B cell (primary cell): ENCODE measurements around the gene SCMH1. TPM values are rescaled to one million over a fixed set of nuclear protein-coding genes. Genes with fewer than 3 reads are reported as not detected.
A peak's percentile ranks its signal among the peaks of the same experiment; 100 is the strongest.

Experiments
- ATAC-seq: fragments of 200-7000 bp; cut with Tn5 transposase; one replicate; pipeline ENCODE4 v1.10.0; 2021; ENCODE audit warnings: low read depth, mild to moderate bottlenecking, moderate number of reproducible peaks, moderate library complexity
- CTCF ChIA-PET: fragments of 350-600 bp; sonication (Branson Sonifier 250); formaldehyde crosslinking; loops from one replicate; lab custom pipeline; 2021; ENCODE audit warnings: antibody characterized with exemption, inconsistent platforms; lab: Charles Lee
- POLR2A ChIA-PET: fragments of 350-600 bp; sonication (Branson Sonifier 250); formaldehyde crosslinking; loops from one replicate; lab custom pipeline; 2021; ENCODE audit warnings: antibody characterized with exemption; lab: Charles Lee
- DNase-seq: peaks from one replicate; pipeline ENCODE4 v3.0.0; 2013
- H2AFZ ChIP-seq: 2 replicates; pipeline ENCODE4 v1.6.1; 2012; ENCODE audit warnings: mild to moderate bottlenecking, low read depth, low read length; ENCODE audit not compliant: insufficient read depth, poor library complexity, severe bottlenecking
- H3K27ac ChIP-seq, 2 donors: 1 replicate in 1 of 2; 2 replicates in 1 of 2; pipeline ENCODE4 v1.5.1; 2012 to 2013; ENCODE audit warnings: low read length in 2 of 2, mild to moderate bottlenecking in 2 of 2, moderate library complexity in 1 of 2
- H3K27me3 ChIP-seq, 4 experiments: fragments of 200-600 bp in 1 of 4; sonication (generic) in 1 of 4; replicated peaks in 1 of 4; 1 replicate in 2 of 4; 2 replicates in 2 of 4; pipeline versions ENCODE4 v1.6.1 to v1.7.0; 2013 to 2016; ENCODE audit warnings: low read length in 3 of 4, mild to moderate bottlenecking in 2 of 4, mixed read lengths in 1 of 4, moderate library complexity in 1 of 4; ENCODE audit not compliant: insufficient read depth in 4 of 4, control insufficient read depth in 3 of 4; ENCODE audit errors: control extremely low read depth in 1 of 4
- H3K36me3 ChIP-seq, 2 experiments: replicated peaks in 1 of 2; 1 replicate in 1 of 2; 2 replicates in 1 of 2; pipeline versions ENCODE4 v1.6.1 to v1.7.1; 2013; ENCODE audit warnings: low read length in 1 of 2; ENCODE audit not compliant: insufficient read depth in 2 of 2, control insufficient read depth in 1 of 2; ENCODE audit errors: control extremely low read depth in 1 of 2, extremely low read depth in 1 of 2
- H3K4me1 ChIP-seq, 2 donors: fragments of 200-600 bp in 1 of 2; sonication (generic) in 1 of 2; 1 replicate in 1 of 2; 2 replicates in 1 of 2; pipeline versions ENCODE4 v1.5.1 to v1.6.1; 2013 to 2017; ENCODE audit warnings: low read length in 2 of 2; ENCODE audit not compliant: control insufficient read depth in 2 of 2, insufficient read depth in 2 of 2
- H3K4me2 ChIP-seq: replicated peaks from 2 replicates; pipeline ENCODE3; 2012; ENCODE audit warnings: mild to moderate bottlenecking, low read depth, low read length; ENCODE audit not compliant: poor library complexity, severe bottlenecking
- H3K4me3 ChIP-seq, 5 experiments: fragments of 200-600 bp in 1 of 5; sonication (generic) in 1 of 5; 1 replicate in 3 of 5; 2 replicates in 2 of 5; pipeline versions ENCODE4 v1.5.1 to v1.7.0; 2011 to 2016; ENCODE audit warnings: low read length in 4 of 5, mild to moderate bottlenecking in 4 of 5, low read depth in 2 of 5, control low read depth in 1 of 5, moderate library complexity in 1 of 5; ENCODE audit not compliant: insufficient read depth in 1 of 5; ENCODE audit errors: control extremely low read depth in 1 of 5, extremely low read depth in 1 of 5
- H3K79me2 ChIP-seq: fragments of 200-600 bp; sonication (generic); one replicate; pipeline ENCODE4 v1.6.0; 2016; ENCODE audit warnings: low read length; ENCODE audit not compliant: control insufficient read depth, insufficient read depth
- H3K9ac ChIP-seq: fragments of 200-600 bp; sonication (generic); 2 replicates; pipeline ENCODE4 v1.6.1; 2017; ENCODE audit warnings: mild to moderate bottlenecking, low read length, moderate library complexity
- H3K9me3 ChIP-seq, 3 donors: one replicate each; pipeline versions ENCODE4 v1.6.1 to v1.7.1; 2013; ENCODE audit warnings: low read length in 2 of 3; ENCODE audit not compliant: control insufficient read depth in 2 of 3, insufficient read depth in 1 of 3; ENCODE audit errors: control extremely low read depth in 1 of 3
- H4K20me1 ChIP-seq: 2 replicates; pipeline ENCODE4 v1.6.0; 2012; ENCODE audit warnings: mild to moderate bottlenecking, low read length; ENCODE audit not compliant: insufficient read depth, control insufficient read depth, poor library complexity, severe bottlenecking
- H3K27ac Mint-ChIP-seq: one replicate; pipeline ENCODE4 v1.8.0; 2021; ENCODE audit warnings: mixed read lengths
- H3K27me3 Mint-ChIP-seq: one replicate; pipeline ENCODE4 v1.8.0; 2021; ENCODE audit warnings: mixed read lengths
- H3K4me1 Mint-ChIP-seq: one replicate; pipeline ENCODE4 v1.8.0; 2021; ENCODE audit warnings: mixed read lengths
- H3K4me3 Mint-ChIP-seq: one replicate; pipeline ENCODE4 v1.8.0; 2021; ENCODE audit warnings: mixed read lengths
- H3K9me3 Mint-ChIP-seq: one replicate; pipeline ENCODE4 v1.8.0; 2022; ENCODE audit warnings: mixed read lengths; ENCODE audit not compliant: insufficient read depth
- EZH2 ChIP-seq: IDR thresholded peaks from 2 replicates; pipeline ENCODE4 v1.6.1; 2012; ENCODE audit warnings: borderline replicate concordance, low read depth, mild to moderate bottlenecking, moderate library complexity, low read length; ENCODE audit not compliant: insufficient read depth, poor library complexity, severe bottlenecking
- WGBS: methylation state at CpG from one replicate; pipeline ENCODE4 v1.1.5; 2013; ENCODE audit warnings: missing lambda C conversion rate; ENCODE audit not compliant: insufficient coverage; 5-methylcytosine and 5-hydroxymethylcytosine counted together
- intact Hi-C: fragments of 100-400 bp; cut with micrococcal nuclease; formaldehyde crosslinking; loops from one replicate; pipeline ENCODE4 v1.10.0; 2022
- polyA plus RNA-seq: library from polyadenylated mRNA; depleted of rRNA; stranded (reverse); fragments of >200 nt; gene quantifications from 2 replicates; pipeline ENCODE4 v1.2.3, GENCODE V29; 2012
- total RNA-seq, 2 donors: library from RNA; stranded (reverse); fragments of 120-200 nt in 1 of 2; gene quantifications; 1 replicate in 1 of 2; 2 replicates in 1 of 2; pipeline versions ENCODE4 v1.2.3 to v1.2.4, GENCODE V29; 2013 to 2022
- TF ChIP-seq, protein P1 (sequence below): fragments of 200-600 bp; IDR thresholded peaks from one replicate; pipeline ENCODE4 v1.8.0; 2022; ENCODE audit warnings: antibody characterized with exemption, mild to moderate bottlenecking

SCMH1 gene
- total and polyA plus RNA-seq, 2 donors (not counting 1 experiment from before 2014, with no cell fraction given) = 29.4 to 33.3 TPM

DNA sequence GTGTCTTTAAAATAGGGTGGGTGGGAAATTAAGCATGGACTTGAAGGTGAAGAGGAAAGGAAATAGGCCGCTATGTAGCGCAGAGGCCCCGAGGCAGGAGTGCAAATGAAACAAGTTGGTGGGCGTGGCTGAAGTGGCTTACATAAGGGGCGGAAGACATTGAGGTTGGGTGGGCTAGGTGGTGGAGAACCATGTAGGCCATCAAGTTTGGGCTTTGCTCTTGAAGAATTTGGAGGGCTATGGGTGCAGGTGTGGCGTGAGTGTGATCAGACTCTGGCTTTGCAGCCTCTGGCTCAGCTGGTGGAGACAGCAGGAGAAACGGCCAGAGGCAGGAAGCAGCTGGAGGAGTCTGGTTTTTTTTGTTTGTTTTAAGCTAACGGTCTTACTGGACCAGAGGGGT, 227.2 kb downstream of the SCMH1 start:
- CTCF ChIA-PET = interaction anchor here (1.3 kb wide), 1 partner anchor 11 kb away, joined by 5 read pairs; no protein-coding TSS in a partner anchor
- Histone ChIP-seq H4K20me1 (no peaks in the 10 kb centered on the region), H3K9me3 (peaks cover 0 to 4% (median 0%) of the 10 kb centered on the region in 3 donors), H3K4me1 (peaks cover 6 to 15% of the 10 kb centered on the region in 2 donors), H3K36me3 (peaks cover 0 to 32% of the 10 kb centered on the region in 2 experiments), H3K4me2 (peak overlapping the region; percentile 41), H3K4me3 (no peak overlapping the region), H3K79me2 (no peaks in the 10 kb centered on the region), H2AFZ (peak overlapping the region; percentile 30), H3K9ac (no peak overlapping the region), H3K27me3 (no peaks in the 10 kb centered on the region), H3K27ac (no peak overlapping the region)
- no peak for TF ChIP-seq EZH2
- TF ChIP-seq, protein P1, sequence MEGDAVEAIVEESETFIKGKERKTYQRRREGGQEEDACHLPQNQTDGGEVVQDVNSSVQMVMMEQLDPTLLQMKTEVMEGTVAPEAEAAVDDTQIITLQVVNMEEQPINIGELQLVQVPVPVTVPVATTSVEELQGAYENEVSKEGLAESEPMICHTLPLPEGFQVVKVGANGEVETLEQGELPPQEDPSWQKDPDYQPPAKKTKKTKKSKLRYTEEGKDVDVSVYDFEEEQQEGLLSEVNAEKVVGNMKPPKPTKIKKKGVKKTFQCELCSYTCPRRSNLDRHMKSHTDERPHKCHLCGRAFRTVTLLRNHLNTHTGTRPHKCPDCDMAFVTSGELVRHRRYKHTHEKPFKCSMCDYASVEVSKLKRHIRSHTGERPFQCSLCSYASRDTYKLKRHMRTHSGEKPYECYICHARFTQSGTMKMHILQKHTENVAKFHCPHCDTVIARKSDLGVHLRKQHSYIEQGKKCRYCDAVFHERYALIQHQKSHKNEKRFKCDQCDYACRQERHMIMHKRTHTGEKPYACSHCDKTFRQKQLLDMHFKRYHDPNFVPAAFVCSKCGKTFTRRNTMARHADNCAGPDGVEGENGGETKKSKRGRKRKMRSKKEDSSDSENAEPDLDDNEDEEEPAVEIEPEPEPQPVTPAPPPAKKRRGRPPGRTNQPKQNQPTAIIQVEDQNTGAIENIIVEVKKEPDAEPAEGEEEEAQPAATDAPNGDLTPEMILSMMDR = no peak
- Mint-ChIP-seq H3K4me3 (peak overlapping the region; percentile 4), H3K9me3 (no peaks in the 10 kb centered on the region), H3K27ac (peak overlapping the region; percentile 56), H3K4me1 (peaks cover 29% of the 10 kb centered on the region), H3K27me3 (no peaks in the 10 kb centered on the region)
- ATAC-seq = no peak
- intact Hi-C loops = no loop called here
- 23% methylated on average over 8 of the region's 8 CpGs for WGBS
- POLR2A ChIA-PET = no interaction called here
- DNase-seq = no peak

DNA sequence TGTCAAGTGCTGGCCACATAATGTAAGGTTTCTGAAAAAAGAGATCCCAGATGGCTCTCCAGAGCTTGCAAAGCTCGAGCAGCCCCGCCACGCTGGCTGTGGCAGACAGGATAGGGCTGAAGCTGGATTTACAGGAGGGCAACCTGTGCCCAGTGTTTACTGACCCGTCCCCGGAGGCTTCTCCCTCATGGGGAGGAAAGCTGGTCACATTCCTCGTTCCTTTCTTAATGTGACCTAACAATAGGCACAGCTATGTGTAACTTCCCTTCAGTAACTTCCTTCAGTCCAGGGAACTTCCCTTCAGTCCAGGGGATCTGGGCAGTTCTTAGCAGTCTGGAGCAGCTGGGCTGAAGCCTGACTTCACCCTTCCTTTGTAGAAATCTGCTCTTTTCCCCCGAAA, 228.3 kb downstream of the SCMH1 start:
- TF ChIP-seq EZH2 = no peak
- TF ChIP-seq, protein P1 = no peak
- DNase-seq (no peak), ATAC-seq (no peak)
- H4K20me1 ChIP-seq = no peaks in the 10 kb centered on the region
- peaks cover 0 to 4% (median 0%) of the 10 kb centered on the region in 3 donors for H3K9me3 ChIP-seq
- no peaks in the 10 kb centered on the region for H3K27me3 ChIP-seq
- H3K79me2 ChIP-seq = no peaks in the 10 kb centered on the region
- ChIA-PET CTCF (no interaction called here), POLR2A (no interaction called here)
- no peak overlapping the region for H3K27ac Mint-ChIP-seq
- H3K27me3 Mint-ChIP-seq = no peaks in the 10 kb centered on the region
- intact Hi-C loops = no loop called here
- no peak overlapping the region for H2AFZ ChIP-seq
- no peak overlapping the region for H3K4me2 ChIP-seq
- WGBS = 81% methylated on average over 7 of the region's 7 CpGs
- H3K4me1 Mint-ChIP-seq = peaks cover 24% of the 10 kb centered on the region
- no peak overlapping the region for H3K4me3 ChIP-seq
- H3K27ac ChIP-seq = no peak overlapping the region
- peaks cover 6 to 15% of the 10 kb centered on the region in 2 donors for H3K4me1 ChIP-seq
- H3K4me3 Mint-ChIP-seq = no peak overlapping the region
- peaks cover 2 to 42% of the 10 kb centered on the region in 2 experiments for H3K36me3 ChIP-seq
- H3K9ac ChIP-seq = no peak overlapping the region
- no peaks in the 10 kb centered on the region for H3K9me3 Mint-ChIP-seq
